Uterus (tissue), 4 donors: ENCODE data around the gene CD300E. TPM values are rescaled to one million over a fixed set of nuclear protein-coding genes. Genes with fewer than 3 reads are reported as not detected.

ENCODE experiments used
- DNase-seq, 2 donors: peaks; one replicate each; pipeline ENCODE4 v3.0.0-alpha.2; 2019 to 2020
- H3K27ac ChIP-seq, 2 donors: fragments of 200-600 bp; sonication (generic); 1 replicate in 1 of 2; 2 replicates in 1 of 2; pipeline ENCODE4 v1.5.1; 2016 to 2018
- H3K27me3 ChIP-seq, 2 donors: fragments of 200-600 bp; sonication (generic); one replicate each; pipeline ENCODE4 v1.5.1; 2018 to 2019; ENCODE audit warnings: control low read depth in 1 of 2
- H3K36me3 ChIP-seq, 2 donors: fragments of 200-600 bp; sonication (generic); one replicate each; pipeline ENCODE4 v1.5.1; 2019; ENCODE audit warnings: control low read depth in 1 of 2
- H3K4me1 ChIP-seq, 2 donors: fragments of 200-600 bp; sonication (generic); one replicate each; pipeline ENCODE4 v1.5.1; 2018 to 2019; ENCODE audit warnings: control low read depth in 1 of 2
- H3K4me3 ChIP-seq, 2 donors: fragments of 200-600 bp; sonication (generic); 1 replicate in 1 of 2; 2 replicates in 1 of 2; pipeline ENCODE4 v1.5.1; 2018 to 2019; ENCODE audit warnings: mild to moderate bottlenecking in 1 of 2
- H3K9me3 ChIP-seq, 2 donors: fragments of 200-600 bp; sonication (generic); one replicate each; pipeline ENCODE4 v1.5.1; 2019; ENCODE audit warnings: control low read depth in 1 of 2
- POLR2A ChIP-seq, 2 donors: fragments of 450-650 bp; IDR thresholded peaks; one replicate each; pipeline ENCODE4 v1.6.1; 2016; ENCODE audit warnings: antibody characterized with exemption in 2 of 2, mild to moderate bottlenecking in 1 of 2, moderate library complexity in 1 of 2
- intact Hi-C: fragments of 100-400 bp; cut with DNase I; formaldehyde crosslinking; loops from one replicate; pipeline ENCODE4 v1.15.1; 2023; ENCODE audit warnings: low total_unique reads
- total RNA-seq, 4 donors: library from RNA; depleted of rRNA in 3 of 4; stranded (reverse); fragments of >200 nt in 3 of 4; gene quantifications; one replicate each; pipeline versions ENCODE4 v1.1.0 to v1.2.4, GENCODE V29; 2014 to 2023
- TF ChIP-seq, protein P1 (sequence below), 4 experiments: fragments of 200-600 bp in 2 of 4; fragments of 450-650 bp in 2 of 4; sonication (generic) in 2 of 4; IDR thresholded peaks; one replicate each; pipeline ENCODE4 v1.5.1; 2016 to 2019; ENCODE audit warnings: antibody characterized with exemption in 4 of 4, mild to moderate bottlenecking in 2 of 4, moderate library complexity in 1 of 4
- donor health status: DM: yes; HTN: yes; CAD: no.

The CD300E gene
- total RNA-seq, 4 donors from 2014 or later = 0.07 to 0.88 TPM; not detected in 2

DNA sequence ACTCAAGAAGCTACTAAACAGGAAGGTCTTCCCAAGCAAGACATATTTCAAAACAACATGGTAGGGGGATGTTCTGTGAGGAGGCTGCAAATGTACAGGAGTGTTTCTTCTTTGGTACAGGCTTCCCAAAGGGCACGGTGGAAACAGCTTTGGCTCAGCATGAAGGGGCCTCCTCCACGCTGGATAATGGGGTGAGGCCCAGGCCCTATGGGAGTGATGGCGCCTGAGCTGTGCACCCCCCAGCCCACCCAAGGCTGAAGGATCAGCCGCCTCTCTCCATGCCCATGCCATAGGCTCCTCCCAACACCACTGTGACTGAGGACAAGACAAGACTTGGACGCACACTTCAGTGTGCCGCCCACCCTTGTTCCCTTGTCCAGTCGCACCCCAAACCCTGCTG is 6.8 kb downstream of the CD300E start:
- H3K4me3 ChIP-seq = no peak overlapping the region
- intact Hi-C loops = no loop called here
- no peaks in the 10 kb centered on the region for H3K27me3 ChIP-seq
- H3K9me3 ChIP-seq = no peaks in the 10 kb centered on the region
- H3K4me1 ChIP-seq = no peaks in the 10 kb centered on the region
- no peak for DNase-seq
- H3K36me3 ChIP-seq = no peaks in the 10 kb centered on the region
- TF ChIP-seq POLR2A (IDR thresholded peaks at IDR 0.05) = no peak
- TF ChIP-seq, protein P1, sequence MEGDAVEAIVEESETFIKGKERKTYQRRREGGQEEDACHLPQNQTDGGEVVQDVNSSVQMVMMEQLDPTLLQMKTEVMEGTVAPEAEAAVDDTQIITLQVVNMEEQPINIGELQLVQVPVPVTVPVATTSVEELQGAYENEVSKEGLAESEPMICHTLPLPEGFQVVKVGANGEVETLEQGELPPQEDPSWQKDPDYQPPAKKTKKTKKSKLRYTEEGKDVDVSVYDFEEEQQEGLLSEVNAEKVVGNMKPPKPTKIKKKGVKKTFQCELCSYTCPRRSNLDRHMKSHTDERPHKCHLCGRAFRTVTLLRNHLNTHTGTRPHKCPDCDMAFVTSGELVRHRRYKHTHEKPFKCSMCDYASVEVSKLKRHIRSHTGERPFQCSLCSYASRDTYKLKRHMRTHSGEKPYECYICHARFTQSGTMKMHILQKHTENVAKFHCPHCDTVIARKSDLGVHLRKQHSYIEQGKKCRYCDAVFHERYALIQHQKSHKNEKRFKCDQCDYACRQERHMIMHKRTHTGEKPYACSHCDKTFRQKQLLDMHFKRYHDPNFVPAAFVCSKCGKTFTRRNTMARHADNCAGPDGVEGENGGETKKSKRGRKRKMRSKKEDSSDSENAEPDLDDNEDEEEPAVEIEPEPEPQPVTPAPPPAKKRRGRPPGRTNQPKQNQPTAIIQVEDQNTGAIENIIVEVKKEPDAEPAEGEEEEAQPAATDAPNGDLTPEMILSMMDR (IDR thresholded peaks at IDR 0.05) = no peak
- no peak overlapping the region for H3K27ac ChIP-seq

- no peak for DNase-seq
Measured at GRCh38 chr17:74612046-74612445, 11.5 kb downstream of the CD300E start.

DNA sequence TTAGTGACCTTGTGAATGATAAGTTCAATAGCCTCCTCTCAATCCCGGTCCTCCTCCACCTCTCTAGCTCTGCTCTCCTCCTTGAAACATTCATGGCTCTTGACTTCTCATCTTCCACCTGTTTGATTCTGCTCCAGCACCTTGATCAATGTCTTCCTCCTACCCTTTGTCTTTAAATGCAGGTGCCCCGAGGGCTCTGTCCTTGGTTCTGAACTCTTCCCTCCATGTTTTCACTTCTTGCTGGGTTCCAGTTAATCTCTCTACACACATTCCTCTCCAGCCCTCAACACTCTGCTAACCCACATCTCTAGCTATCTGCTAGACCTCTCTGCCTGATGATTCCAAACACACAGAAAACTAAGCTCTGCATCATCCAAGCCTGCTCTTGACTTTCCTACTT is 13.4 kb downstream of the CD300E start:
- intact Hi-C loops = no loop called here
- H3K4me3 ChIP-seq = no peak overlapping the region
- TF ChIP-seq, protein P1 (IDR thresholded peaks at IDR 0.05) = no peak
- no peak for TF ChIP-seq POLR2A (IDR thresholded peaks at IDR 0.05)
- H3K4me1 ChIP-seq = no peaks in the 10 kb centered on the region
- DNase-seq = no peak
- no peaks in the 10 kb centered on the region for H3K9me3 ChIP-seq
- no peaks in the 10 kb centered on the region for H3K36me3 ChIP-seq
- H3K27ac ChIP-seq = no peak overlapping the region
- H3K27me3 ChIP-seq = no peaks in the 10 kb centered on the region

More at GRCh38 chr17:74612046-74612445, 11.5 kb downstream of the CD300E start:
- no peak overlapping the region for H3K27ac ChIP-seq
- no peaks in the 10 kb centered on the region for H3K27me3 ChIP-seq
- no peaks in the 10 kb centered on the region for H3K4me1 ChIP-seq
- intact Hi-C loops = no loop called here
- H3K9me3 ChIP-seq = no peaks in the 10 kb centered on the region
- H3K36me3 ChIP-seq = no peaks in the 10 kb centered on the region
- H3K4me3 ChIP-seq = no peak overlapping the region
- TF ChIP-seq POLR2A (IDR thresholded peaks at IDR 0.05) = no peak
- TF ChIP-seq, protein P1 (IDR thresholded peaks at IDR 0.05) = no peak

DNA sequence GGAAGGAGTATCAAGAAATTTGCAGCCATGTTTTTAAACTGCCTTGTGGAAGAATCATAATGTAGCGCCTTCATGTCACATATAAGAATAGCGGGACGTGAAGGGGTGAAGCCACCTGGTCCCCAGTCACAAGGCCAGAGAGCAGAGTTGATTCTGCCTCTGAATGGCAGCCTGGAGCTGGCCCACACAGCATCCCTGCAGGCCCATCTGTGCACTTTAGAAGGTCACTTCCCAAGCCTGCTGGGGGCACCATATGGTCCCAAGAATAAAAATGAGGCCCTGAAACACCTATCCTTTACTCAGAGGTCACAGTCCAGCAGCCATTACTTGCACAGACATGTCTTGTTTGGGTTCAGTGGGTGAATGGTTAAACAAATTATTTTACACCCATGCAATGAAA is 15.0 kb downstream of the CD300E start:
- TF ChIP-seq POLR2A (IDR thresholded peaks at IDR 0.05) = no peak
- TF ChIP-seq, protein P1 (IDR thresholded peaks at IDR 0.05) = no peak
- H3K36me3 ChIP-seq = no peaks in the 10 kb centered on the region
- intact Hi-C loops = no loop called here

GRCh38 chr17:74607221-74607620 is 16.3 kb downstream of the CD300E start:
- H3K4me3 ChIP-seq = no peak overlapping the region
- intact Hi-C loops = no loop called here
- TF ChIP-seq POLR2A (IDR thresholded peaks at IDR 0.05) = no peak
- TF ChIP-seq, protein P1 (IDR thresholded peaks at IDR 0.05) = no peak
- no peak for DNase-seq
- H3K4me1 ChIP-seq = no peaks in the 10 kb centered on the region
- H3K27me3 ChIP-seq = no peaks in the 10 kb centered on the region
- no peaks in the 10 kb centered on the region for H3K9me3 ChIP-seq
- no peaks in the 10 kb centered on the region for H3K36me3 ChIP-seq
- no peak overlapping the region for H3K27ac ChIP-seq

More for the DNA sequence above, 15.0 kb downstream of the CD300E start:
- Histone ChIP-seq H3K4me3 (no peak overlapping the region), H3K9me3 (no peaks in the 10 kb centered on the region), H3K27me3 (no peaks in the 10 kb centered on the region), H3K4me1 (no peaks in the 10 kb centered on the region), H3K27ac (no peak overlapping the region)
- no peak for DNase-seq
